ENCODE data around the gene TSPAN10.
A peak's percentile ranks its signal among the peaks of the same experiment; 100 is the strongest.
"Not testable (repeated sequence)": the region's sequence is repeated elsewhere in the genome, so short reads cannot be mapped to it uniquely, and the experiment has no call there.

TSPAN10 gene

GRCh38 chr17:81662002-81662401 is 25.0 kb downstream of the TSPAN10 start:
- DNase-seq (ENCODE audit: low read depth in 2 of 2): no peak

- no peak for DNase-seq (ENCODE audit: low read depth in 2 of 2)
Measured at GRCh38 chr17:81664051-81664470, 27.1 kb downstream of the TSPAN10 start.

GRCh38 chr17:81665205-81666091 is 28.5 kb downstream of the TSPAN10 start:
- peak; percentile 55 to 56 for DNase-seq (ENCODE audit: low read depth in 2 of 2)

- DNase-seq (ENCODE audit: low read depth in 2 of 2): no peak
Measured at GRCh38 chr17:81666092-81666341, 29.0 kb downstream of the TSPAN10 start.

GRCh38 chr17:81666342-81667191 is 29.6 kb downstream of the TSPAN10 start, which contains the start of the genes CCDC137 and OXLD1:
CCDC137 (plus strand) TSS chr17:81666737; CDS start chr17:81666767, 30 bp downstream.
OXLD1 (minus strand) TSS chr17:81666605; CDS start chr17:81666577, 28 bp downstream.
- DNase-seq (ENCODE audit: low read depth in 2 of 2): peak; percentile 89 to 94

- no peak for DNase-seq (ENCODE audit: low read depth in 2 of 2)
Measured at GRCh38 chr17:81667754-81668153, 30.8 kb downstream of the TSPAN10 start.

- no peak for DNase-seq (ENCODE audit: low read depth in 2 of 2)
Measured at GRCh38 chr17:81672504-81672903, 35.5 kb downstream of the TSPAN10 start.

GRCh38 chr17:81672954-81673353 is 36.0 kb downstream of the TSPAN10 start:
- no peak for DNase-seq (ENCODE audit: low read depth in 2 of 2)

GRCh38 chr17:81673561-81674258 is 36.7 kb downstream of the TSPAN10 start:
- DNase-seq (ENCODE audit: low read depth in 2 of 2): no peak

- DNase-seq (ENCODE audit: low read depth in 2 of 2): not testable (repeated sequence)
Measured at GRCh38 chr17:81675515-81676221, 38.7 kb downstream of the TSPAN10 start.

GRCh38 chr17:81676906-81677305 is 39.9 kb downstream of the TSPAN10 start:
- no peak for DNase-seq (ENCODE audit: low read depth in 2 of 2)

- DNase-seq (ENCODE audit: low read depth in 2 of 2): no peak
Measured at GRCh38 chr17:81680150-81680549, 43.2 kb downstream of the TSPAN10 start.

GRCh38 chr17:81681672-81682071 is 44.7 kb downstream of the TSPAN10 start:
- DNase-seq (ENCODE audit: low read depth in 2 of 2): no peak

- DNase-seq (ENCODE audit: low read depth in 2 of 2): no peak
Measured at GRCh38 chr17:81682565-81683207, 45.7 kb downstream of the TSPAN10 start.

GRCh38 chr17:81683208-81683583 is 46.2 kb downstream of the TSPAN10 start:
- DNase-seq (ENCODE audit: low read depth in 2 of 2): no peak

- peak; percentile 95 to 97 for DNase-seq (ENCODE audit: low read depth in 2 of 2)
Measured at GRCh38 chr17:81683584-81684441, 46.8 kb downstream of the TSPAN10 start, which contains the start of the genes ARL16 and HGS. ARL16 (minus strand) TSS chr17:81683797; CDS start chr17:81683753, 44 bp downstream. HGS (plus strand) TSS chr17:81684011; CDS start chr17:81684067, 56 bp downstream.

- no peak for DNase-seq (ENCODE audit: low read depth in 2 of 2)
Measured at GRCh38 chr17:81684442-81684911, 47.5 kb downstream of the TSPAN10 start.

GRCh38 chr17:81685108-81685507 is 48.1 kb downstream of the TSPAN10 start:
- peak; percentile 42 to 58 for DNase-seq (ENCODE audit: low read depth in 2 of 2)

GRCh38 chr17:81686614-81687013 is 49.6 kb downstream of the TSPAN10 start:
- no peak for DNase-seq (ENCODE audit: low read depth in 2 of 2)
